Endothelial cell of umbilical vein (primary cell): Measurements from ENCODE around the gene NME7.

ENCODE experiments used
- CTCF ChIP-seq, 2 donors: IDR thresholded peaks; 1 replicate in 1 of 2; 2 replicates in 1 of 2; pipeline ENCODE4 v1.5.1; 2011; ENCODE audit warnings: low read length in 2 of 2, mild to moderate bottlenecking in 2 of 2, moderate library complexity in 2 of 2, control low read depth in 1 of 2, inconsistent platforms in 1 of 2, low read depth in 1 of 2; ENCODE audit not compliant: insufficient read depth in 1 of 2; ENCODE audit errors: extremely low read depth in 1 of 2
- EZH2 ChIP-seq: IDR thresholded peaks from 2 replicates; pipeline ENCODE4 v1.6.1; 2012; ENCODE audit warnings: borderline replicate concordance, low read depth, mild to moderate bottlenecking, moderate library complexity, low read length, inconsistent platforms; ENCODE audit not compliant: severe bottlenecking
- FOS ChIP-seq: IDR thresholded peaks from 2 replicates; pipeline ENCODE4 v1.6.1; 2011; ENCODE audit warnings: mild to moderate bottlenecking, low read length, moderate library complexity, borderline replicate concordance; ENCODE audit not compliant: insufficient read depth
- JUN ChIP-seq: IDR thresholded peaks from 2 replicates; pipeline ENCODE4 v1.6.1; 2011; ENCODE audit warnings: borderline replicate concordance, low read depth; ENCODE audit not compliant: insufficient read length, insufficient read depth
- MAX ChIP-seq: IDR thresholded peaks from 2 replicates; pipeline ENCODE4 v1.6.1; 2011; ENCODE audit not compliant: insufficient read depth, insufficient read length
- POLR2A ChIP-seq: IDR thresholded peaks from 2 replicates; pipeline ENCODE4 v1.6.1; 2012; ENCODE audit warnings: low read depth, mild to moderate bottlenecking, control low read depth, low read length
- POLR2AphosphoS5 ChIP-seq: IDR thresholded peaks from 2 replicates; pipeline ENCODE4 v1.6.1; 2012; ENCODE audit warnings: low read depth, mild to moderate bottlenecking, control low read depth, low read length, moderate library complexity; ENCODE audit not compliant: insufficient read depth

- no peak for TF ChIP-seq CTCF (IDR thresholded peaks at IDR 0.05; ENCODE audit: extremely low read depth in 1 of 2, insufficient read depth in 1 of 2, low read depth in 1 of 2, low read length in 2 of 2)
- no peak for TF ChIP-seq POLR2A
- no peak for TF ChIP-seq EZH2
- TF ChIP-seq POLR2AphosphoS5, result no peak
- TF ChIP-seq FOS, result no peak
- TF ChIP-seq JUN, result no peak
- TF ChIP-seq MAX, result no peak
Measured at GRCh38 chr1:169214598-169214997, 153.0 kb downstream of the NME7 start.
